Heart left ventricle (tissue), 16 donors: Measurements from ENCODE around the gene STRIT1. TPM values are rescaled to one million over a fixed set of nuclear protein-coding genes. Genes with fewer than 3 reads are reported as not detected.

Experiments used
- ATAC-seq, 4 donors: fragments of 200-7000 bp; cut with Tn5 transposase; one replicate each; pipeline ENCODE4 v1.9.1; 2020 to 2022; ENCODE audit warnings: moderate library complexity in 4 of 4, mild to moderate bottlenecking in 3 of 4, moderate number of reproducible peaks in 1 of 4
- DNase-seq, 5 donors: peaks; one replicate each; pipeline ENCODE4 v3.0.0-alpha.2; 2020
- H3K27ac ChIP-seq, 12 donors: fragments of 200-600 bp; sonication (generic) in 4 of 12; one replicate each; pipeline versions ENCODE4 v1.5.0 to v1.8.0; 2016 to 2022; ENCODE audit warnings: mild to moderate bottlenecking in 2 of 12
- H3K27me3 ChIP-seq, 9 donors: fragments of 200-600 bp; sonication (generic) in 2 of 9; one replicate each; pipeline versions ENCODE4 v1.5.1 to v1.8.0; 2016 to 2022; ENCODE audit warnings: mild to moderate bottlenecking in 3 of 9
- H3K36me3 ChIP-seq, 9 donors: fragments of 200-600 bp; sonication (generic) in 2 of 9; one replicate each; pipeline versions ENCODE4 v1.5.0 to v1.8.0; 2018 to 2022; ENCODE audit warnings: mild to moderate bottlenecking in 2 of 9
- H3K4me1 ChIP-seq, 12 donors: fragments of 200-600 bp; sonication (generic) in 4 of 12; one replicate each; pipeline versions ENCODE4 v1.5.0 to v1.8.0; 2016 to 2022; ENCODE audit warnings: mild to moderate bottlenecking in 3 of 12
- H3K4me3 ChIP-seq, 12 donors: fragments of 200-600 bp; sonication (generic) in 4 of 12; one replicate each; pipeline versions ENCODE4 v1.5.0 to v1.8.0; 2017 to 2022; ENCODE audit warnings: mild to moderate bottlenecking in 9 of 12, moderate library complexity in 4 of 12
- H3K9me3 ChIP-seq, 12 donors: fragments of 200-600 bp; sonication (generic) in 4 of 12; one replicate each; pipeline versions ENCODE4 v1.5.0 to v1.8.0; 2016 to 2022; ENCODE audit warnings: mild to moderate bottlenecking in 1 of 12
- CTCF ChIP-seq, 12 donors: fragments of 200-600 bp; sonication (generic) in 4 of 12; IDR thresholded peaks; one replicate each; pipeline versions ENCODE4 v1.5.0 to v1.8.0; 2018 to 2022; ENCODE audit warnings: antibody characterized with exemption in 12 of 12, mild to moderate bottlenecking in 5 of 12
- POLR2A ChIP-seq, 2 donors: fragments of 450-650 bp; IDR thresholded peaks; one replicate each; pipeline ENCODE4 v1.6.1; 2017; ENCODE audit warnings: antibody characterized with exemption in 2 of 2, mild to moderate bottlenecking in 2 of 2, moderate library complexity in 2 of 2
- WGBS, 4 donors: extraction: QIAGEN DNeasy Blood & Tissue Kit in 2 of 4; methylation state at CpG; one replicate each; pipeline versions ENCODE4 v1.1.5 to v1.1.7; 2013 to 2018; 5-methylcytosine and 5-hydroxymethylcytosine counted together
- intact Hi-C, 10 donors: fragments of 100-400 bp; cut with DNase I; formaldehyde crosslinking; loops; one replicate each; pipeline versions ENCODE4 v1.11.1 to v1.14.2; 2022
- polyA plus RNA-seq, 2 donors: library from polyadenylated mRNA; stranded (reverse); fragments of 200-250 nt; gene quantifications; one replicate each; pipeline ENCODE4 v1.2.3, GENCODE V29; 2013
- total RNA-seq, 9 donors: library from RNA; depleted of rRNA in 2 of 9; stranded (reverse); fragments of >200 nt in 2 of 9; fragmentation: NEBNext Ultra II Directional in 3 of 9; extraction: Animal tissue kit (Norgen Biotek cat#: 25700) in 3 of 9; gene quantifications; one replicate each; pipeline versions ENCODE4 v1.1.0 to v1.2.4, GENCODE V29; 2016 to 2023
- donor health status: ischemic (EF 13 %, LVEDD 7.1; RV severe dilation, severe dysfunction).
- donor health status: healthy with polysubstance abuse.
- donor health status: DM: no; HTN: yes; CAD: no.
- donor health status: DM: no; HTN: no; CAD: no.
- donor health status: ischemic (EF 25% LVEDD 6.9; RV normal size, moderate dysfunction).
- donor health status: ischemic (EF 25% LVEDD 5.7; RV mildly dilated, moderate dysfunction).
- donor health status: healthy.
- donor health status: DM: yes; HTN: yes; CAD: no.
- donor health status: ischemic (EF 35%, LVEDD 5.7; RV mildly dilated, moderate dysfunction).
- donor health status: nonischemic (EF 11% LVEDD 7.7; RV severe dilation, severe dysfunction).
- donor health status: DM: yes; HTN: yes; CAD: no.
- donor health status: PGD.
- donor health status: ischemic (EF 29% LVEDD 5.4; RV normal size, mild dysfunction).
- donor health status: nonischemic (EF 23%, LVEDD 6.1; RV moderate dilation, normal function).

STRIT1 gene
- total and polyA plus RNA-seq, 11 donors: 0.18 to 12.0 (median 1.6) TPM

GRCh38 chr3:155254445-155254844 is 39.0 kb downstream of the STRIT1 start:
- Histone ChIP-seq H3K4me3 (no peak overlapping the region), H3K4me1 (no peaks in the 10 kb centered on the region), H3K36me3 (no peaks in the 10 kb centered on the region), H3K27ac (no peak overlapping the region), H3K27me3 (no peaks in the 10 kb centered on the region), H3K9me3 (no peaks in the 10 kb centered on the region)
- no peak for TF ChIP-seq CTCF (IDR thresholded peaks at IDR 0.05)
- TF ChIP-seq POLR2A (IDR thresholded peaks at IDR 0.05): no peak
- no peak for ATAC-seq
- no peak for DNase-seq
- 76 to 86% (median 85%) methylated on average over 2 of the region's 2 CpGs for WGBS, 4 donors
- intact Hi-C loops: no loop called here

- no peaks in the 10 kb centered on the region for H3K27me3 ChIP-seq
- no peak for ATAC-seq
- H3K9me3 ChIP-seq: peaks cover 0 to 13% (median 0%) of the 10 kb centered on the region in 12 donors
- no peak overlapping the region for H3K4me3 ChIP-seq
- no peaks in the 10 kb centered on the region for H3K4me1 ChIP-seq
- TF ChIP-seq CTCF (IDR thresholded peaks at IDR 0.05) (no peak), POLR2A (IDR thresholded peaks at IDR 0.05) (no peak)
- no peak overlapping the region for H3K27ac ChIP-seq
- no peak for DNase-seq
- intact Hi-C loops: no loop called here
- no peaks in the 10 kb centered on the region for H3K36me3 ChIP-seq
- WGBS, 4 donors: 72 to 81% (median 74%) methylated on average over 3 of the region's 3 CpGs
These were observed 40.9 kb downstream of the STRIT1 start for GRCh38 chr3:155252535-155252934.

- H3K9me3 ChIP-seq: peaks cover 0 to 13% (median 0%) of the 10 kb centered on the region in 12 donors
- DNase-seq (no peak), ATAC-seq (no peak)
- no peak for TF ChIP-seq CTCF (IDR thresholded peaks at IDR 0.05)
- no peak for TF ChIP-seq POLR2A (IDR thresholded peaks at IDR 0.05)
- no peaks in the 10 kb centered on the region for H3K4me1 ChIP-seq
- no peaks in the 10 kb centered on the region for H3K36me3 ChIP-seq
- H3K27me3 ChIP-seq: no peaks in the 10 kb centered on the region
- H3K27ac ChIP-seq: no peak overlapping the region
- no peak overlapping the region for H3K4me3 ChIP-seq
- 41 to 87% (median 47%) methylated on average over 2 of the region's 2 CpGs for WGBS, 4 donors
- intact Hi-C loops: no loop called here
These were observed 41.5 kb downstream of the STRIT1 start for GRCh38 chr3:155252021-155252420.

- H3K27ac ChIP-seq: no peak overlapping the region
- no peak overlapping the region for H3K4me3 ChIP-seq
- intact Hi-C loops: no loop called here
- H3K9me3 ChIP-seq: peaks cover 0 to 13% (median 0%) of the 10 kb centered on the region in 12 donors
- H3K27me3 ChIP-seq: no peaks in the 10 kb centered on the region
- peaks cover 0 to 3% (median 0%) of the 10 kb centered on the region in 12 donors for H3K4me1 ChIP-seq
- no peak for ATAC-seq
- 64 to 82% (median 72%) methylated on average over 1 of the region's 1 CpG for WGBS, 4 donors
- no peak for DNase-seq
- no peak for TF ChIP-seq POLR2A (IDR thresholded peaks at IDR 0.05)
- TF ChIP-seq CTCF (IDR thresholded peaks at IDR 0.05): no peak
- H3K36me3 ChIP-seq: no peaks in the 10 kb centered on the region
These were observed 44.8 kb downstream of the STRIT1 start for GRCh38 chr3:155248531-155249187.
